Neural cell (in vitro differentiated cells): ENCODE measurements around the gene AOX1. TPM values are rescaled to one million over a fixed set of nuclear protein-coding genes. Genes with fewer than 3 reads are reported as not detected.

Source experiments
- H2AFZ ChIP-seq: fragments of 200-600, 300-800 bp; sonication (generic), shearing (Covaris generic); 2 replicates; pipeline ENCODE4 v1.6.0; 2014; ENCODE audit warnings: low read depth, mild to moderate bottlenecking, antibody characterized with exemption, low read length, moderate library complexity
- H3F3A ChIP-seq: fragments of 200-600 bp; shearing (Covaris generic); 2 replicates; pipeline ENCODE4 v1.6.1; 2016; ENCODE audit warnings: mild to moderate bottlenecking, moderate library complexity, mixed read lengths, antibody characterized with exemption, low read length; ENCODE audit not compliant: insufficient read depth, poor library complexity, severe bottlenecking
- H3K27ac ChIP-seq: fragments of 200-600, 300-800 bp; sonication (generic), shearing (Covaris generic); 2 replicates; pipeline ENCODE4 v1.5.1; 2014; ENCODE audit warnings: mild to moderate bottlenecking, low read length, moderate library complexity
- H3K27me3 ChIP-seq: fragments of 300-800, 200-600 bp; sonication (generic), shearing (Covaris generic); 2 replicates; pipeline ENCODE4 v1.6.0; 2014; ENCODE audit warnings: mild to moderate bottlenecking, low read depth, low read length, moderate library complexity; ENCODE audit not compliant: insufficient read depth
- H3K36me3 ChIP-seq: fragments of 300-800, 200-600 bp; sonication (generic), shearing (Covaris generic); 2 replicates; pipeline ENCODE4 v1.5.1; 2014; ENCODE audit warnings: mild to moderate bottlenecking, antibody characterized with exemption, low read length, moderate library complexity; ENCODE audit not compliant: insufficient read depth
- H3K4me2 ChIP-seq: fragments of 300-800, 200-600 bp; sonication (generic), shearing (Covaris generic); 2 replicates; pipeline ENCODE4 v1.6.0; 2014; ENCODE audit warnings: mild to moderate bottlenecking, low read length
- H3K4me3 ChIP-seq: fragments of 300-800, 200-600 bp; sonication (generic), shearing (Covaris generic); 2 replicates; pipeline ENCODE4 v1.5.1; 2014; ENCODE audit warnings: mild to moderate bottlenecking, low read length, moderate library complexity
- H3K79me2 ChIP-seq: fragments of 200-600 bp; shearing (Covaris generic); replicated peaks from 2 replicates; pipeline ENCODE4 v1.6.0; 2014; ENCODE audit warnings: mild to moderate bottlenecking, low read length, moderate library complexity; ENCODE audit not compliant: insufficient read depth
- H3K9ac ChIP-seq: fragments of 300-800, 200-600 bp; sonication (generic), shearing (Covaris generic); 2 replicates; pipeline ENCODE4 v1.6.1; 2016; ENCODE audit warnings: mild to moderate bottlenecking, low read length, mixed read lengths
- H3K9me2 ChIP-seq: fragments of 200-600 bp; shearing (Covaris generic); 2 replicates; pipeline ENCODE4 v1.6.1; 2016; ENCODE audit warnings: mild to moderate bottlenecking, low read length, mixed read lengths; ENCODE audit not compliant: insufficient read depth
- H3K9me3 ChIP-seq: fragments of 200-600, 300-800 bp; sonication (generic), shearing (Covaris generic); 2 replicates; pipeline ENCODE4 v1.6.1; 2016; ENCODE audit warnings: mild to moderate bottlenecking, mixed run types, low read length, moderate library complexity, mixed read lengths
- H4K20me1 ChIP-seq: fragments of 200-600 bp; shearing (Covaris generic); 2 replicates; pipeline ENCODE4 v1.6.1; 2016; ENCODE audit warnings: mild to moderate bottlenecking, mixed run types; ENCODE audit not compliant: insufficient read depth
- CTCF ChIP-seq: fragments of 450-650 bp; IDR thresholded peaks from 2 replicates; pipeline ENCODE4 v1.5.1; 2014; ENCODE audit warnings: antibody characterized with exemption, mild to moderate bottlenecking, moderate library complexity; ENCODE audit not compliant: poor library complexity, severe bottlenecking
- EP300 ChIP-seq: fragments of 450-650 bp; conservative IDR thresholded peaks from 2 replicates; pipeline ENCODE4 v1.6.1; 2014; ENCODE audit warnings: antibody characterized with exemption, mild to moderate bottlenecking, moderate library complexity; ENCODE audit not compliant: poor library complexity, severe bottlenecking
- EZH2 ChIP-seq: fragments of 200-600, 300-800 bp; shearing (Covaris generic), sonication (generic); IDR thresholded peaks from 2 replicates; pipeline ENCODE4 v1.6.1; 2014; ENCODE audit warnings: antibody characterized with exemption, low read length, borderline replicate concordance, mild to moderate bottlenecking; ENCODE audit not compliant: insufficient read depth, poor library complexity, severe bottlenecking
- POLR2AphosphoS5 ChIP-seq: IDR thresholded peaks from 2 replicates; pipeline ENCODE4 v1.6.1; 2012
- TAF1 ChIP-seq: IDR thresholded peaks from 2 replicates; pipeline ENCODE4 v1.6.1; 2012; ENCODE audit warnings: low read depth
- polyA plus RNA-seq: library from polyadenylated mRNA; depleted of rRNA; stranded (reverse); fragments of >200 nt; gene quantifications from 2 replicates; pipeline ENCODE4 v1.2.3, GENCODE V29; 2014
- TF ChIP-seq, protein P1 (sequence below): IDR thresholded peaks from 2 replicates; pipeline ENCODE4 v1.6.1; 2012; ENCODE audit warnings: borderline replicate concordance

Gene AOX1
- polyA plus RNA-seq, 1 donor from 2014 or later, result not detected

- no peak overlapping the region for H2AFZ ChIP-seq
- no peaks in the 10 kb centered on the region for H3K27me3 ChIP-seq
- no peaks in the 10 kb centered on the region for H3K9me3 ChIP-seq
- no peak overlapping the region for H3K9ac ChIP-seq
- no peaks in the 10 kb centered on the region for H3K36me3 ChIP-seq
- H3K9me2 ChIP-seq, result no peaks in the 10 kb centered on the region
- H4K20me1 ChIP-seq, result no peaks in the 10 kb centered on the region
- no peaks in the 10 kb centered on the region for H3K79me2 ChIP-seq
- no peaks in the 10 kb centered on the region for H3F3A ChIP-seq
- H3K27ac ChIP-seq, result no peak overlapping the region
- TF ChIP-seq, protein P1, sequence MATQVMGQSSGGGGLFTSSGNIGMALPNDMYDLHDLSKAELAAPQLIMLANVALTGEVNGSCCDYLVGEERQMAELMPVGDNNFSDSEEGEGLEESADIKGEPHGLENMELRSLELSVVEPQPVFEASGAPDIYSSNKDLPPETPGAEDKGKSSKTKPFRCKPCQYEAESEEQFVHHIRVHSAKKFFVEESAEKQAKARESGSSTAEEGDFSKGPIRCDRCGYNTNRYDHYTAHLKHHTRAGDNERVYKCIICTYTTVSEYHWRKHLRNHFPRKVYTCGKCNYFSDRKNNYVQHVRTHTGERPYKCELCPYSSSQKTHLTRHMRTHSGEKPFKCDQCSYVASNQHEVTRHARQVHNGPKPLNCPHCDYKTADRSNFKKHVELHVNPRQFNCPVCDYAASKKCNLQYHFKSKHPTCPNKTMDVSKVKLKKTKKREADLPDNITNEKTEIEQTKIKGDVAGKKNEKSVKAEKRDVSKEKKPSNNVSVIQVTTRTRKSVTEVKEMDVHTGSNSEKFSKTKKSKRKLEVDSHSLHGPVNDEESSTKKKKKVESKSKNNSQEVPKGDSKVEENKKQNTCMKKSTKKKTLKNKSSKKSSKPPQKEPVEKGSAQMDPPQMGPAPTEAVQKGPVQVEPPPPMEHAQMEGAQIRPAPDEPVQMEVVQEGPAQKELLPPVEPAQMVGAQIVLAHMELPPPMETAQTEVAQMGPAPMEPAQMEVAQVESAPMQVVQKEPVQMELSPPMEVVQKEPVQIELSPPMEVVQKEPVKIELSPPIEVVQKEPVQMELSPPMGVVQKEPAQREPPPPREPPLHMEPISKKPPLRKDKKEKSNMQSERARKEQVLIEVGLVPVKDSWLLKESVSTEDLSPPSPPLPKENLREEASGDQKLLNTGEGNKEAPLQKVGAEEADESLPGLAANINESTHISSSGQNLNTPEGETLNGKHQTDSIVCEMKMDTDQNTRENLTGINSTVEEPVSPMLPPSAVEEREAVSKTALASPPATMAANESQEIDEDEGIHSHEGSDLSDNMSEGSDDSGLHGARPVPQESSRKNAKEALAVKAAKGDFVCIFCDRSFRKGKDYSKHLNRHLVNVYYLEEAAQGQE, result no peak
- H3K4me2 ChIP-seq, result no peak overlapping the region
- H3K4me3 ChIP-seq, result no peak overlapping the region
These were observed 87.4 kb downstream of the AOX1 start for GRCh38 chr2:200673191-200673590.

GRCh38 chr2:200674837-200675236, 89.0 kb downstream of the AOX1 start:
- no peaks in the 10 kb centered on the region for H3K9me2 ChIP-seq
- no peak overlapping the region for H2AFZ ChIP-seq
- H4K20me1 ChIP-seq, result no peaks in the 10 kb centered on the region

GRCh38 chr2:200677171-200677570, 91.4 kb downstream of the AOX1 start:
- H3K4me2 ChIP-seq, result no peak overlapping the region
- no peaks in the 10 kb centered on the region for H3F3A ChIP-seq
- no peaks in the 10 kb centered on the region for H3K9me2 ChIP-seq
- H3K4me3 ChIP-seq, result no peak overlapping the region
- no peak overlapping the region for H3K27ac ChIP-seq
- H4K20me1 ChIP-seq, result no peaks in the 10 kb centered on the region
- no peaks in the 10 kb centered on the region for H3K79me2 ChIP-seq
- H2AFZ ChIP-seq, result no peak overlapping the region
- no peaks in the 10 kb centered on the region for H3K27me3 ChIP-seq
- TF ChIP-seq CTCF (no peak), POLR2AphosphoS5 (no peak), EP300 (no peak), EZH2 (no peak), TAF1 (no peak)
- H3K9ac ChIP-seq, result no peak overlapping the region
- no peaks in the 10 kb centered on the region for H3K9me3 ChIP-seq
- no peaks in the 10 kb centered on the region for H3K36me3 ChIP-seq

More at GRCh38 chr2:200674837-200675236, 89.0 kb downstream of the AOX1 start:
- Histone ChIP-seq H3K36me3 (no peaks in the 10 kb centered on the region), H3K27me3 (no peaks in the 10 kb centered on the region), H3K9me3 (no peaks in the 10 kb centered on the region), H3K4me2 (no peak overlapping the region), H3K9ac (no peak overlapping the region), H3F3A (no peaks in the 10 kb centered on the region), H3K4me3 (no peak overlapping the region), H3K79me2 (no peaks in the 10 kb centered on the region), H3K27ac (no peak overlapping the region)
- TF ChIP-seq EZH2, result no peak
- peak; percentile 26 for TF ChIP-seq POLR2AphosphoS5
- TF ChIP-seq EP300, result no peak
- TF ChIP-seq, protein P1, result no peak
